GM19468 (cell line): ENCODE results near the gene BCAN.
"Not testable (repeated sequence)": the region's sequence is repeated elsewhere in the genome, so short reads cannot be mapped to it uniquely, and the experiment has no call there.

Experiments used
- ATAC-seq: cut with Tn5 transposase; IDR thresholded peaks from one replicate; pipeline ENCODE4 v1.9.1; 2021; ENCODE audit warnings: mild to moderate bottlenecking, moderate library complexity, moderate number of reproducible peaks; ENCODE audit not compliant: unreplicated experiment; ENCODE audit errors: extremely low read depth

Gene BCAN

DNA sequence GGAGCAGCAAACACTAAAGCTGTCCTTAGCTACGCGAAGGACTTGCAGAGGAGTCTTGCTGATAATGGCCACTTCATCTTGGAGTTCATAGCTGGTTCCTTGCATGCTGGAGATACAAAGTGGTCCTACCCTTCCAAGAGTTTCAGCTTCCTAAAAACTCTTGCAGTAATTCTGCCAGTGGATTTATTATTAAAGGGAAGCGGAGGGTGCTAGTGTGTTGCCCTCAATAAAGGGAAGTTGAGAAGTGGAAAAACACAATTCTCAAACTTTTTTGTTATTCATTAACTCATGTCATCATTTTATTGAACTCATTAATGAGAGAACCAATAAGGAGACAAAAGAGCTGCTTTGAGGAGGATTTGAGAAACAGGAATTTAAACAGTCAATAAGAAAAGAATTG, 29.3 kb upstream of the BCAN start:
- no peak for ATAC-seq

DNA sequence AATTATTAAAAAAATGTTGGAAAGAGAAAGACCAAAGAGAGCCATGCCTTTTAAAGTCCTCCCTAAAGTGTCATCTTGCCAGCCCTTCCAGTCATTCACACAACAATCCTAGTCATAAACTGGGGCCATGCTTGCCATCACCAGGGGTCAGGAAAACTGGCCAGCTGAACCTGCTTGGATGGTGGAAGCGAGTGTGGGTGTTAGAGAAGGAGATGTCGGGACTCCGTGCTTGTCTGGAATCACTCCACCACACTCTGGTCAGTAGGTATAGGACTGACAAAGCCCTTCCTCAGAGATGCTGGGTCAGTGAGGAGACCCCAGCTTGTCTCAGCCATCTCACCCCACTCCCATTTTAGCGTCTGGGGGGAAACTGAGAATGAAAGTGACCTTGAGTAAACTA, 26.0 kb upstream of the BCAN start:
- ATAC-seq, result no peak

GRCh38 chr1:156616463-156616862, 25.5 kb upstream of the BCAN start:
- ATAC-seq, result no peak

GRCh38 chr1:156618853-156619581, 22.9 kb upstream of the BCAN start, which contains the start of gene HAPLN2:
HAPLN2 (plus strand) TSS chr1:156619415; CDS start chr1:156623491, 4,076 bp downstream.
- no peak for ATAC-seq

DNA sequence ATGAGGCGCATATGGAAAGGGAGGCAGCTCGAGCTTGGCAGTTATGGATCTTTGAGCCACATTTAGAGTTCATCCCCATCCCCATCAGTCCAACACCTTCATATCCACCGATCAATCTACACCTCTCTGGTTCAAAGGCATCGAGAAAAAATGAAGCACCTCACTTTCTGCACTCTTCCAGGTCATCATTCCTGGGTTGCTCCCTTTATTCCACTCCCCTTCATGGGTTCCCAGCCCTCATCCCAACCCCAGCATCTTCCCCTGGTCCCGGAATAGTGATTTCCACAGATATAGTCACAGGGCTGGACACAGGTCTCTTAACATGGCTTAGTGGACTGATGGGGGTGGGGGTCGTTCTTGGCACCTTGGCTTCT, 22.3 kb upstream of the BCAN start:
- no peak for ATAC-seq

GRCh38 chr1:156622581-156623297, 19.2 kb upstream of the BCAN start:
- ATAC-seq, result no peak

GRCh38 chr1:156623946-156624813, 17.7 kb upstream of the BCAN start:
- no peak for ATAC-seq

- no peak for ATAC-seq
Observed at GRCh38 chr1:156624814-156625435, 17.0 kb upstream of the BCAN start.

GRCh38 chr1:156625436-156626078, 16.4 kb upstream of the BCAN start:
- no peak for ATAC-seq

DNA sequence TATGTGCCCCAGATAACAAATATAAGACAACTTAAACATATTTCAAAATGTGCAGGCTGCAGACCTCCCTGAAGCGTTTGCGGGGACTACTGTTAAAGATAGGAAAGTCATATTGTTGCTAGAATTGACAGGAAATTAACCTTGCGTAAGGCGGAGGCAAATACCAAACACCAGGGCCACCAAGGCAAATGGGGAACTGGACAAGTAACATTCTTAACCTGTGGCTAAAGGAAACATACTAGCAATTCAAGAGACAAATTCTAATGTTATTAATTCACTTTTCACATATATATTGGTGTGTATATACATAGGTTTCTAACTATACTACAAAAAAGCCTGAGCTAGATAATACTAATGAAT, 15.9 kb upstream of the BCAN start:
- ATAC-seq, result no peak

GRCh38 chr1:156627313-156627880, 14.5 kb upstream of the BCAN start:
- ATAC-seq, result no peak

- ATAC-seq, result no peak
Observed at GRCh38 chr1:156629823-156630449, 12.0 kb upstream of the BCAN start.

DNA sequence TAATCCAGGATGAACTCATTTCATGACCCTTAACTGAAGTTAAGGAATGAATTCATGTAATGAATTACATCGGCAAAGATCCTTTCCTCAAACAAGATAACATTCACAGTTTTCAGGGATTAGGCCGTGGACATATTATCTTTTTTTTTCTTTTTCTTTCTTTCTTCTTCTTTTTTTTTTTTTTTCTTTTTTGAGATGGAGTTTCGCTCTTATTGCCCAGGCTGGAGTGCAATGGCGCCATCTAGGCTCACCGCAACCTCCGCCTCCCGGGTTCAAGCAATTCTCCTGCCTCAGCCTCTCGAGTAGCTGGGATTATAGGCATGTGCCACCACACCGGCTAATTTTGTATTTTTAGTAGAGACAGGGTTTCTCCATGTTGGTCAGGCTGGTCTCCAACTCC, 10.8 kb upstream of the BCAN start:
- ATAC-seq, result not testable (repeated sequence)

DNA sequence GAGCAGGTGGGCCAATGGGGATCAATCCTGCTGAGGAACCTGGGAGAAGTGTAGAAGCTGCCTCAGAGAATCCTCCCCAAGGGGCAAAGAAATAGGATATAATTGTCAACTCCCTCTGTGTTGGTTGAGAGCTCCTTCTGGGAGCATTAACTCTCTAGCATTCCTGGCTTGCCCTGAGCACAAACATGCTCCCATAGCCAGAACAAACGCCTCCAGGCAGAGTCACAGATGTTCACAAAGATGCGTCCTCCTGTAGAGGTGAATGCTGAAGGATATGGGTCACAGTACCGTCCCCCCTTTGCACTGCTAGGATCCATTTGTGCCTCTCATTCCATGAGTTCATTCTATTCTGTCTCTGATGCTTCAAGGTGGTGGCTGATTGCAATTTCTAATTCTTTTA, 9.6 kb upstream of the BCAN start:
- no peak for ATAC-seq

DNA sequence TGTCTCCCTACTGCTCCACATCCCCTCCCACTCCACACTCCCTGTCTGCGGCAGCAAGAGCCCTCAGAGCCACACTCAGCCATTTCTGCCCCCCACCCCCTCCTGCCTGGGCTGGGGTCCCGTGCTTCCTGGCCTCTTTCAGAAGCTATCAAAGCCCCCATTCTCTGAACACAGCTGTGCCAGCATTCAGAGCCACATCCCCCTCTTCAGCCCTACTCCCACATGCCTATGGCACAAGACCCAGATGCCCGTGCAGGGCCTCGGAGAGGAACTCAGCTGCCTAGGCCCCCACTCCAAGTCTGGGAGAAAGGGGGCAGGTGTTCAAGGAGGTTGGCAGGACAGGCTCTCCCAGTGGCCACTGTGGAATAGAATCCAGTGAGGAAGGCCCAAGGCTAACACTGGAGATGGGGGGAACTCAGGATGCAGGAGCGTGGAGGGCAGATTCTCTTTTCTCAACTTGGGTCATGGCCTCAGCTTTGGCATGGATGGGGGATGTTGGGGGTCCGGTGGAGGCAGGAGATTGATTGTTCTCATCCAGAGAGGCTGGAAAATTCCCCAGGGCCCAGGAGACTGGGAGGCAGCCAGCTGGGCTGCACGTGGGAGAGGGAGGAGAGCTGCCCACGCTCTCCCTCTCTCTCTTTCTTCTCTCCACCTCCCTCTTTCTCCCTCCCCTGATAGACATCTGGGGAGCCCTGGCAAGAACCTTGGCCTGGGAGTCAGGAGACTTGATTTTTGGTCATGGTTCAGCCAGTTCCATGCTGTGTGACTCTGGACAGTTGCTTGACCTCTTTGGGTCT, 3.5 kb upstream of the BCAN start:
- ATAC-seq, result no peak

- no peak for ATAC-seq
Observed at GRCh38 chr1:156639601-156640101, 2.3 kb upstream of the BCAN start.

DNA sequence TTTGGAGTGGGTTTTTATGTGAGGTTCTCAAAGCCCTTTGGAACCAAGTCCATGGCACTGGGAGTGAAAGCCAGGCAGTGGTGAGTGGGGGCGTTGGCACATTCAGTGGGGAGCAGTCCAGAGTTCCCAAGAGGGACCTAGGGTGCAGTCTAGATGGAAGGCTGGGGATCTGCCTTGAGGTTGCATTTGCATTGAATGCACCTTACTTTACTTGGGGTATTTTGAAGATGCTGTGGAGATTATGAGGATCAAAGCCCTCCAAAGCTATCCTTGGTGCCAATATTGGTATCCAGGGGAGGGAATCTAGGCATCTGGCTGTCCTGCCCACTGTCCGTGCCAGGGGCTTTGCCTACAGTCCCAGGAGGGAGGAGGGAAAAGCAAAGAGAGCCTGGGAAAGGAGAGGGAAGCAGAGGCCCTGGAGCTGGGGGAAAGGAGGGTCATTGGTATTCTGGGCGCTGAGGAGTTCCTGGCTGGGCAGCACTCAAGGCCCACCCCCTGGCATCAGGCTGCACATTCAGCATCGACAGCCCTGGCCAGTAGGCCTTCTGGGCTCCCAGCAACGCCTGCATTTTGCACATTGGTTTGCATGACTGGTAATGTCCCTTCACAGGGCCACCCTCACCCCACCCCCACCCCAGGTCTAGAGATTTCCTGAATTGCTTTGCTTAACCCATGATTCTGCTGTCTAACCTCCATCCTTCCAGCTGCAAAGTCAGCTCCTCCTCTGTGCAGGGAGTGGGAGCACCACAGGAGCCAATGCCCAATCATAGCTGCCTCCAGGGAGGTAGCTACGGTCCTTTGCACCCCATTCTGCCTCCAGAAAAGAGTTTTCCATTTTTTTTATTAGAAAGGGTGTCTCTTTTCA, 843 bp upstream of the BCAN start:
- no peak for ATAC-seq
